NCI-H460 (cell line): Measurements from ENCODE around the gene NDUFS6. TPM values are rescaled to one million over a fixed set of nuclear protein-coding genes. Genes with fewer than 3 reads are reported as not detected.

ENCODE experiments used
- DNase-seq: peaks from one replicate; pipeline ENCODE4 v3.0.0-alpha.2; 2016; ENCODE audit warnings: low read depth; ENCODE audit errors: extremely low read depth
- total RNA-seq: library from RNA; depleted of rRNA; stranded (reverse); fragments of >200 nt; shearing (Covaris generic); gene quantifications from 2 replicates; pipeline ENCODE4 v1.2.3, GENCODE V29; 2014

NDUFS6 gene
- total RNA-seq, 1 experiment from 2014 or later: 70.7 TPM

GRCh38 chr5:1845696-1846095 lies 44.5 kb downstream of the NDUFS6 start:
- DNase-seq: no peak

- DNase-seq: no peak
Measured at GRCh38 chr5:1846583-1846982, 45.4 kb downstream of the NDUFS6 start.

DNA sequence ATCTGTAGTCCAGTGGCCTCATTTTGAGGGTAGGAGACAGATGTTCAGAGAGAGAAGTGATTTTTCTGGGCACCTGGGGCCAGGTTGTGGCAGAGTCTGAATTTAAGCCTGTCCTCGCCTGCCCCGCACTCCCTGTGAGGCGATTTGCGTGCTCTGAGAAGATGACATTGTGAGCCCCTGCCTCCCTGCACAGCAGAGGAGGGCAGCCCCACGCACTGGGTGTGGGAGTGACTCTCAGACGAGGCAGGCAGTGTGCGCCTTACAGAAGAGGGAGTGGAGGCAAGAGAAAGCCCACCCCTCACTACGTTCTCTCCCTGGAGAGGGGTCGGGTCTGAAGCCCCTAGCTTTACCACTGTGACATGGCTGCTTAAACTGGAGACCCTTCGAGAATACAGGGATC lies 45.8 kb downstream of the NDUFS6 start:
- DNase-seq: no peak

GRCh38 chr5:1847611-1848010 lies 46.4 kb downstream of the NDUFS6 start:
- DNase-seq: no peak

DNA sequence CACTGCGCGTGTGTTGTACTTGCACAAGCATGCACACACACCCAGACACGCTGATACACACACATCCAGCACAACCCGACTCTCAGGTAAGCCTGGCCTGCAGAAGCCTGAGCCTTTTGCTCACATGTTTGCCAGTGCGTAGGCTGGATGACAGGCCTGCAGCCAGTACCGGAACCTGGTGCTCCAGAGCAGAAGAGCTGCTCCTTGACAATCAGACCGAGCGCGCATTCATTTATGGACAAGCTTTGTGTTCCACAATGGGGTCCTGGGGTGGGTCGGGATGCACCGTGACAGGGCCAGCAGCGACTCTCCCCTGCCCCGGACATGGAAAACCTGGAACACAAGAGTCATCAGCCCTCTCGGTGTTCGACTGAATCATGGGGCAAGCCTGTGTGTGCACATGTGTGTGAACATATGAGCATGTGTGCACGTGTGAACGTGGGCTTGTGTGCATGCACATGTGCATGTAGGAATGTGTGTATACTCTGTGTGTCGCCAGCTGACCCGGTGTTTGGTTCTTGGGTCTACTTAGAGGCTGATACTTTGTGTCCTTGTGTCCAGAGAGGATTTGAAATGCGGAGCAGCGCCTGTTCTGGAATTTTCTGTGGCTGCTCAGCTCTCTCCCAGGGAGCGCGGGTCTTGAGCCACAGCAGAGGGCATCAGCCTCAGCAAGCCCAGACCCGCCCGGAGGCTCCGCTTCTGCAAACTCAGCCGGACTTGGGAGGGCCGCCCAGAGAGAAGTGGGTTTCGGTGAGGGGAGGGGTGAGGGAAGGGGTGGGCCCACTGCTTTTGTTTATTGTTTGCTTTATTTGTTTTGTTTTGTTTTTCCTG lies 49.3 kb downstream of the NDUFS6 start:
- no peak for DNase-seq

GRCh38 chr5:1851290-1851934 lies 50.2 kb downstream of the NDUFS6 start:
- no peak for DNase-seq

DNA sequence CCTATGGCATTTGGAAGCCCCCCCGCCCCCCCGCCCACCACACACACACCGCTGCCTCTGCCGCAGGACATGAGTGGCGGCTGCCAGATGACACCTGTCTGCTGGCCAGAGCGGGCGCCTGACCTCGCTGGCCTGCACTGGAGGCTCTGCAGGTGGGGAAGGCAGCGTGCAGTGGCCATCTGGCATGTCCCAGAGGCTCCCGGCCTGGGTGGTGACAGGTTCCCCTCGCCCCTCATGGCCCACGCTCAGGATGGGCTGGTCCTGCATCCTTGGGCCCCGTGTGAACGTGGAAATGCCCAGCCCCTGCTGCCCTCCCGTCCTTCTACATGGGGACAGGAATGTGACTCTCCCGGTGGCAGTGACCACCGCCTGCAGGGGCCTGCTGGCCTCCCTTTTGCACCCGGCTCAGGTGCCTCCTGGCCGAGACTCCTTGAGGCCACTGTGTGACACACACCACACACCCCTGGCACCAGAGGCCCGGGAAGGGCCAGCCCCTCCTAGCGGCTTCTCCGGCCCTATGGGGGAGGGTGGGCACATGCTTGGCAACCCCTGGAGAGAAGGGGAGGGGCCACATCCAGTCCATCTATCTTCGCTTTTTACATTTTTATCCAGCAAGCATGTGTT lies 51.2 kb downstream of the NDUFS6 start:
- DNase-seq: no peak

DNA sequence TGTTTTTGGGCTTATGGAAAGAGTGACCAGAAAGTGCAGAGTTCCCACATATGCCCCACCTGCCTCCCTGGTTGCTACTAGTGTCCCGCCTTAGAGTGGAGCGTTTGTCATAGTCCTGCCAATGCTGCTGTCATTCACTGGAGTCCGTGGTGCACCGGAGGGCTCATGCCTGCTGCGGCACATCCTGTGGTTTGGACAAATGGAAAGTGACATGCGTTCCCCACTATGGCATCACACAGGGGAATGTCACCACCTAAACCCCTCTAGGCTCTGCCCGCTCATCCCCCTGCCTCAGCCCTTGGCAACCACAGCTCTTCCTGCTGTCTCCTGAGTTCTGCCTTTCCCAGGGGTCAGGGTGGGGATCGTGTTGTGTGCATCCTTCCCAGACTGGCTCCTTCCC lies 52.3 kb downstream of the NDUFS6 start:
- no peak for DNase-seq

DNA sequence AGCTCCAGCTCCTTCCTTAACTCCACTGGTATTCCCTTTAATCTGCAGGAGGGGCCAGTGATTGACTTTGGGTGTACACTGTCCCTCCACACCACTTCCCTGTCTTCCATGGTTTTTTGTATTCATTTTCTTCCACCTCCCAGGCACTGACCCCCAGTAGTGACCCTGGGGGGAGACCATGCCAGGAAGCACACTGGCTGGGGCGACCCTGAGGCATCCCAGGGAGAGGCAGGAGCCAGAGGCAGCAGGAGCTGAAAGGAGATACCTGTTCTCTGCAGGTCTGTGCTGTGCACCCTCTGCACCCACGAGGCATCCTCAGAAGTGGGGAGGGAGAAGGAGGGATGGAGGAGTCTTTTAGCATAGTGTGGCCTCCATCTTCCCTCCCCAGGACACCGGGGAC lies 53.9 kb downstream of the NDUFS6 start:
- DNase-seq: no peak

DNA sequence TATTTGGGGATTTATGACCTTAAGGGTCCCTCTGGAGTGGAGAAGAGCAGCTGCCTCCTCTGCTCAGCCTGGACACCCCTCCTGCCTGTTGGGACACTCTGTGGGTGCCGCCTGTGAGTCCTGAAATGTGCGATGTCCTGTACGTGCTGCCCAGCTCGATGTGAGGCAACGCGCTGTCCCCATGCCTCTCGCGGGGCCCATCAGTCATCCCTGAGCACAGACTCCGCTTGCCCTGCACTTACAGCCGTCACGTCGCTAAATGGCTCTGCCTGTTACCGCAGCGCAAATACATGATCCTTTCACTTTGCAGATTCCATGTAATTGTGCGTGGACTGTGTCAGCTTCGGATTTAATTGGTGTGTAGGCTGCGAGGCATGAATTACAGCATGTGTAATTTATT lies 54.4 kb downstream of the NDUFS6 start:
- DNase-seq: no peak

DNA sequence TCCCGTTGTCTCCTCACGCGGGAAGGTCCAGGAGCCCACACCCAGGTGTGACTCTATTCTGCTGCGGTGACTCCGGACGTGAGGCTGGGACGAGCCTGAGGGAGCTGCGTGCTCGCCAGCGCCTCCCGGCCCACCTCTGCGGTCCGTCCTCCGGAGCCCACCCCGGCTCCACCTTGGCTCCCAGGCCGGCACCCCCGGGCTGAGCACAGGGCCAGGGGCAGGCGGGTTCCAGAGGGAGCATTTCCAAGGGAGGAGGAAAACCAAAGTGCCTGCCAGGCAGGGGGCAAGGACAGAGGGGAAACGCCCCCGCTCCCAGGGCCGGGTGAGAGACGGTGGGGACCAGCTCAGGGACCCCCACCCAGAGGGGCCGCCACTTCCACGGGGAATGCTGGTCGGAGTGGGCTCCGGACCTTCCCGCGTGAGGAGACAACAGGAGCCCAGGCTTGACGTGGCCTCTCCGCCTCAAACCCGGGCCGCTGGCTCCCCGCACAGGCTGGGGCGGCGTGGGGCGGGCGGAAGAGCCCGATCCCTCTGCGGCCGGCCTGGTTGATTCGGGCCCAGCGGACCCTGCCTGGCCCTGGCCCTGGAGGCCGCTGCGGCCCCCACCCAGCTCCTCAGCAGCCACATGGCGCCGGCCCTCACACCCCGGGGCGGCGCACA lies 55.5 kb downstream of the NDUFS6 start:
- no peak for DNase-seq

DNA sequence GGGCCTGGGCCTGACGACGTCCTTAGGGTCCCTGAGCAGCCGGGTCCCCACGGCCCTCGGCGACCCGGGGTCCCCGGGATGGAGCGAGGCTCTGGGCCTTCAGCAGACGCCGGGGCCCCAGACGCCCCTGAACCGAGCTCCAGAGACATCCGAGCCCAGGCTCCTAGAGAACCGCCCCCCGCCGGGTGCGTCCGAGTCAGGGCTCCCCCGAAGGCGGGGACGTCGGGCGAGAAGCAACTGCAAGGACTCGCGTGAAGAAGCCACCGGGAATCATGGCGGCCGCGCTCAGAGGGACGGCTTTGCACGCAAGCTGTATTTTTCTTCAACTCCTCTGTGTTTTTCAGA lies 56.0 kb downstream of the NDUFS6 start:
- no peak for DNase-seq

- no peak for DNase-seq
Measured at GRCh38 chr5:1858436-1858835, 57.2 kb downstream of the NDUFS6 start.

GRCh38 chr5:1859099-1859498 lies 57.9 kb downstream of the NDUFS6 start:
- DNase-seq: no peak

DNA sequence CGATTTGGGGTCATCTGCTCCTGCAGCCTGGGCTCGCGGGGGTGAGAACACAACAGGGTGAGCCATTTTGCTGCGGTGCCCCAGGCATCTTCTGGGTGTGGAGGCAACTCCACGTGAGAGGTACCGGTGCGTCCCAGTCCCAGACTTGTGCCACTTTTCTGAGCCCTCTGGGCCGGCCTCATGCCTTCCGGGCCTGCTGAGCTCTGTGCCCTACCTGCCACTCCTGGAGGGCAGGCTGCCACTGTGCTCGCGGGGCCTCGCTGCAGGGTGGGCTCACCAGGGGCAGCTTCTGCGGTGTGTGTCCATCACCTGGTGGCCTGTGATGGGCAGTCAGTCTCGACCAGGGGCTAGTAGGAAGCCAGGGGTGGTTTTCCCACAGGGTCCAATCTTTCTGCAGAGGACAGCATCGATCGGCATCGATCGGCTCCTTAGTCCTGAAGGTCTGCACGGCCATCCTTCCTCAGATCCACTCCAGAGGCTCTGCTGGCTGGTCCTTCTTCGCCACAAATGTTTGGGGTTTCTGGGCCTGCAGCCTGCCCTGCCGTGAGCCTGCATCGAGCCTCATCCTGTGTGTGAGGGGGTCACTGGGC lies 58.9 kb downstream of the NDUFS6 start:
- DNase-seq: no peak

- DNase-seq: no peak
Measured at GRCh38 chr5:1860949-1861348, 59.7 kb downstream of the NDUFS6 start.

- no peak for DNase-seq
Measured at GRCh38 chr5:1864896-1865440, 63.8 kb downstream of the NDUFS6 start.

GRCh38 chr5:1865486-1865885 lies 64.3 kb downstream of the NDUFS6 start:
- no peak for DNase-seq
